ENCODE data around the gene RAPGEF2. TPM values are rescaled to one million over a fixed set of nuclear protein-coding genes. Genes with fewer than 3 reads are reported as not detected.
A peak's percentile ranks its signal among the peaks of the same experiment; 100 is the strongest.

RAPGEF2 gene
- total and polyA plus RNA-seq, 11 donors, result 10.6 to 75.9 (median 51.2) TPM

GRCh38 chr4:159195361-159195769 lies 92.5 kb downstream of the RAPGEF2 start:
- no peak overlapping the region for H3K27ac ChIP-seq
- DNase-seq, result no peak
- peaks cover 0 to 72% (median 23%) of the 10 kb centered on the region in 12 donors for H3K4me1 ChIP-seq
- no peak for ATAC-seq
- intact Hi-C loops (cut with DNase I), result no loop called here
- no peaks in the 10 kb centered on the region for H3K9me3 ChIP-seq
- peaks cover 0 to 12% (median 0%) of the 10 kb centered on the region in 9 donors for H3K36me3 ChIP-seq
- TF ChIP-seq, protein P1, sequence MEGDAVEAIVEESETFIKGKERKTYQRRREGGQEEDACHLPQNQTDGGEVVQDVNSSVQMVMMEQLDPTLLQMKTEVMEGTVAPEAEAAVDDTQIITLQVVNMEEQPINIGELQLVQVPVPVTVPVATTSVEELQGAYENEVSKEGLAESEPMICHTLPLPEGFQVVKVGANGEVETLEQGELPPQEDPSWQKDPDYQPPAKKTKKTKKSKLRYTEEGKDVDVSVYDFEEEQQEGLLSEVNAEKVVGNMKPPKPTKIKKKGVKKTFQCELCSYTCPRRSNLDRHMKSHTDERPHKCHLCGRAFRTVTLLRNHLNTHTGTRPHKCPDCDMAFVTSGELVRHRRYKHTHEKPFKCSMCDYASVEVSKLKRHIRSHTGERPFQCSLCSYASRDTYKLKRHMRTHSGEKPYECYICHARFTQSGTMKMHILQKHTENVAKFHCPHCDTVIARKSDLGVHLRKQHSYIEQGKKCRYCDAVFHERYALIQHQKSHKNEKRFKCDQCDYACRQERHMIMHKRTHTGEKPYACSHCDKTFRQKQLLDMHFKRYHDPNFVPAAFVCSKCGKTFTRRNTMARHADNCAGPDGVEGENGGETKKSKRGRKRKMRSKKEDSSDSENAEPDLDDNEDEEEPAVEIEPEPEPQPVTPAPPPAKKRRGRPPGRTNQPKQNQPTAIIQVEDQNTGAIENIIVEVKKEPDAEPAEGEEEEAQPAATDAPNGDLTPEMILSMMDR (IDR thresholded peaks at IDR 0.05), result no peak
- TF ChIP-seq POLR2A (IDR thresholded peaks at IDR 0.05), result no peak
- no peaks in the 10 kb centered on the region for H3K27me3 ChIP-seq
- H3K4me3 ChIP-seq, result no peak overlapping the region
- WGBS, 4 donors, result 39 to 52% (median 45%) methylated on average over 5 of the region's 5 CpGs

- Histone ChIP-seq H3K27me3 (no peaks in the 10 kb centered on the region), H3K4me1 (peaks cover 0 to 84% (median 36%) of the 10 kb centered on the region in 12 donors), H3K9me3 (no peaks in the 10 kb centered on the region), H3K27ac (peak overlapping the region in 9 of 12 donors; percentile 17 to 64 (median 48)), H3K4me3 (peak overlapping the region in 6 of 12 donors; percentile 3 to 44 (median 27)), H3K36me3 (peaks cover 0 to 12% (median 0%) of the 10 kb centered on the region in 9 donors)
- DNase-seq (no peak), ATAC-seq (peak in 2 of 4 donors; percentile 35 to 41)
- intact Hi-C loops (cut with DNase I), result no loop called here
- no peak for TF ChIP-seq POLR2A (IDR thresholded peaks at IDR 0.05)
- TF ChIP-seq, protein P1 (IDR thresholded peaks at IDR 0.05), result no peak
- 58 to 74% (median 69%) methylated on average over 4 of the region's 4 CpGs for WGBS, 4 donors
Observed at GRCh38 chr4:159197260-159197884, 94.5 kb downstream of the RAPGEF2 start.

DNA sequence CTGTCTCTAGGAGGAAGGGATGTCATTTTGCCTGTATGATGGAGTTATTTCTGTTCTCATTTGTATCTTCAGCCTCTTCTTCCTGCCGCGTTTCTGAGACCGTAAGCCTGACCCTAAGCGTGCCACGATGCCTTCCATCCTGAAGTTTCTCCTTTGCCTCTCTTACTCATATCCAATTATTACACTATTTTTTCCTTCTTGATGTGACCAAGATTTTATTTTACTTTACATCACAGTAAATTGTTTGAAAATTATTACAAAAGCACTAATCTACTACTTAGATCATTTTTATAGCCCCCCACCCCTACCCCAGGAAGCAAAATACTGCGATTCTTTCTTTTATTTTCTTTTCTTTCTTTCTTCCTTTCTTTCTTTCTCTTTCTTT lies 95.0 kb downstream of the RAPGEF2 start:
- WGBS, 4 donors, result 49 to 74% (median 55%) methylated on average over 6 of the region's 6 CpGs
- peaks cover 0 to 84% (median 38%) of the 10 kb centered on the region in 12 donors for H3K4me1 ChIP-seq
- ATAC-seq (peak in 2 of 4 donors; percentile 10 to 20), DNase-seq (no peak)
- peaks cover 0 to 12% (median 0%) of the 10 kb centered on the region in 9 donors for H3K36me3 ChIP-seq
- H3K27me3 ChIP-seq, result no peaks in the 10 kb centered on the region
- TF ChIP-seq, protein P1 (IDR thresholded peaks at IDR 0.05), result no peak
- TF ChIP-seq POLR2A (IDR thresholded peaks at IDR 0.05), result no peak
- peak overlapping the region in 6 of 12 donors; percentile 3 to 44 (median 27) for H3K4me3 ChIP-seq
- H3K9me3 ChIP-seq, result no peaks in the 10 kb centered on the region
- H3K27ac ChIP-seq, result peak overlapping the region in 9 of 12 donors; percentile 17 to 64 (median 48)
- intact Hi-C loops (cut with DNase I), result no loop called here

GRCh38 chr4:159199826-159200225 lies 96.9 kb downstream of the RAPGEF2 start:
- WGBS, 4 donors, result 95 to 99% (median 97%) methylated on average over 1 of the region's 1 CpG
- intact Hi-C loops (cut with DNase I), result loop anchor here (2.0 to 10.0 kb wide), 7 partner anchors 23 to 475 kb away; partner anchors contain the start of gene PPID (in 3 of the 10)

More at GRCh38 chr4:159199826-159200225, 96.9 kb downstream of the RAPGEF2 start:
- peaks cover 6 to 83% (median 54%) of the 10 kb centered on the region in 12 donors for H3K4me1 ChIP-seq
- H3K27me3 ChIP-seq, result no peaks in the 10 kb centered on the region
- TF ChIP-seq, protein P1 (IDR thresholded peaks at IDR 0.05), result no peak
- TF ChIP-seq POLR2A (IDR thresholded peaks at IDR 0.05), result no peak
- H3K27ac ChIP-seq, result peak overlapping the region in 5 of 12 donors; percentile 67 to 79 (median 76)
- no peak overlapping the region for H3K4me3 ChIP-seq
- H3K36me3 ChIP-seq, result no peaks in the 10 kb centered on the region
- DNase-seq, result no peak
- ATAC-seq, result no peak
- no peaks in the 10 kb centered on the region for H3K9me3 ChIP-seq
